HG03439 (cell line): Measurements from ENCODE around the gene MISP3.

Experiments
- ATAC-seq: cut with Tn5 transposase; IDR thresholded peaks from one replicate; pipeline ENCODE4 v1.9.1; 2021; ENCODE audit warnings: mild to moderate bottlenecking, moderate library complexity; ENCODE audit not compliant: unreplicated experiment

Gene MISP3

DNA sequence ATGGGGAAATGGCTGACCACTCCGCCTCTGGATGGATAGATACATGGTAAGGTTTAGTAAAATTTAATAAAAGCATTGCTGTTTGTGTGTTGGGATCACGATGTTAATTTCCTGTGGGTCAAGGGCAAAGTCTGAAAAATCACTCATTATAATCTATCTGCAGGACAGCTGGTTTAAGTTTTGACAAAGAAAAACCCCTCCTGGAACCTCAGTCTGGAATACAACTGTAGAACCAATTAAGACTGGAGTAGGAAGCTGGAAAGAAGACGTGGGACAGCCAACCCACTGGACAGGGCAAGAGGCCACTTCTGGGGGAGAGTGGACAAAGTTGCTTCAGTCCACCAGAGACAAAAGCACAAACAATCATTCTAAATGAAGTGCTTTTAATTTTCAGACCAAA, 46.6 kb downstream of the MISP3 start:
- ATAC-seq: no peak

DNA sequence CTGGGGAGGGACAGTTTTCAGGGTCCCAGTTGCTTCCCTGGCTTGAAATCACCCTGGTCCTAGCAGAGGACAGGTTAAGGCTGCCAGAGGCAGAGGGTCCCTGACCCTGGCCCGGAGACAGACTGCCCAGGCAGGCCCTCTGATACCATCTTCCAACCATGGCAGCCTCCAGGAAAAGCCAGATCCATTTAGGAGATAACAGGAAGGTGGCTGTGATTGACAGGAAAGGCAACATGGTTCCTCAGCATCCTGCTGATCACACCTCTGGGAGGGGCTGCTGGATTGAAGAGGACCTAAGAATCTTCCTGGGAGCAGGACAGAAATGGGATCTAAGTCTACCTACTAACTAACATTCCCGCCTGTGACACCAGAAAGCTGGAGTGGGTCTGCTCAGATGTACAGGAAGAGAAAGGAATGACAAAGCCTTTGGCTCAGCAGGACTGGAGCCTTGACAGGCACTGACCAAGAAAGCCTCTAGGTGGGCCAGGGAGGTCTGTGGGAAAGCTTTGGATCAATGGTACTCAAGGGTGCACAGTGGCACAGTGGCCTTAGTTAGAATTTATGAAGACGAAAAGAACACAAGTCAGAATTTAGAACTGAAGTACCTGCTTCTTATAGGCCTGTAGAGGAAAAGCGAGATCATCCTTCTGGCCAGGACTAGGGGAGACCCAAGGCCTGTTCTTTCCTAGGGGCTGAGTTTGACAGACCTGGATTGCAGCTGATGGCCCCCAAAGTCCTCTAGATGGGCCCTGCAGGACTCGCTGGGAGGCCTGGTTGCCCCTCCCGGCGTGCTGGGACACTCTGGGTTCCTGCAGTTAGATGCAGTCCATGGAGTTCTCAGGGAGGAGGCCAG, 47.3 kb downstream of the MISP3 start:
- ATAC-seq: no peak

DNA sequence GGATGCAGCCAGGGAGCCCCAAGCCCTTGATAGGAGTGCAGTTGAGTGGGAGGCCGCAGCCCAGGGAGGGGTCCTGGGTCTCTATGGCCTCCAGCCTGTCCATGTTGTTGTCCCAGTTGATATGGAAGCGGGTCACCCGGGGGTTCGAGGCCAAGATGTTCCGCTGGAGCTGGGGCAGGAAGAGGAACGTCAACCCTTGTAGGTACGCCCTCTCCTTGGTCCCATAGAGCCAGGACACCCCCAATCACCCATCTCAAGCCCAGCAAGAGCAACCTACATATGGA, 47.9 kb downstream of the MISP3 start:
- no peak for ATAC-seq

DNA sequence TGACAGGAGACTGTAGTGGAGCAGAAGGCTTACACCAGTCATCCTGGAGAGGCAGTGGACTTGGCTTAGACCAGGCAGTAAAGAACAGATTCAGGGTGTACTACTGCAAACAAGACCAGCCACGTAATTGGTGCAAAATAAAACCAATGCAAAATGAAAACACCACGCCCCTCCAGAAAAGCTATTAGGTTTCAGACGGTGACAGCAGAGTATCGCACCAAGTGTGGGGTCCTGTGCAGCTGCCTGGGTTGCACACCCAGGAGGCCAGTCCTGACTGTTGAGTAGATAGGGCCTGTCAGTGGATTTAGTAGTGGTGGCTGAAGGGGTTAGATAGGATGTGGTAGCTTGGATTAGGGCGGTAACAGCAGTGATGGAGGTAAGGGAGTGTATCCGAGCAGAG, 50.3 kb downstream of the MISP3 start:
- no peak for ATAC-seq
